Fibroblast of skin of left biceps (primary cell): ENCODE data around the gene BICDL2.

Experiments used
- DNase-seq, 2 experiments: peaks; one replicate each; pipeline ENCODE4 v3.0.0-alpha.2; 2013; ENCODE audit warnings: low read depth in 2 of 2

BICDL2 gene

DNA sequence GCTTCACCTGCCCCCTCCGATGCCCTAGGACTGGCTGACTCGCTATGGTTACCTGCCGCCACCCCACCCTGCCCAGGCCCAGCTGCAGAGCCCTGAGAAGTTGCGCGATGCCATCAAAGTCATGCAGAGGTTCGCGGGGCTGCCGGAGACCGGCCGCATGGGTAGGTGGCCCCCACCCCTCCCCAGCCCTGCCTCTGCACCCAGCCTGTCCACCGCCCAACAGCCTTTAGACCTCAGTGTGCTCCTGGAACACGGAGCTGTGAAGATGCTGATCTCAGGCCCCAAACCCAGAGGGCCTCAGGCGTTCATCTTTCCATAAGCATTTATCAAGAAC lies 10.6 kb upstream of the BICDL2 start:
- no peak for DNase-seq

DNA sequence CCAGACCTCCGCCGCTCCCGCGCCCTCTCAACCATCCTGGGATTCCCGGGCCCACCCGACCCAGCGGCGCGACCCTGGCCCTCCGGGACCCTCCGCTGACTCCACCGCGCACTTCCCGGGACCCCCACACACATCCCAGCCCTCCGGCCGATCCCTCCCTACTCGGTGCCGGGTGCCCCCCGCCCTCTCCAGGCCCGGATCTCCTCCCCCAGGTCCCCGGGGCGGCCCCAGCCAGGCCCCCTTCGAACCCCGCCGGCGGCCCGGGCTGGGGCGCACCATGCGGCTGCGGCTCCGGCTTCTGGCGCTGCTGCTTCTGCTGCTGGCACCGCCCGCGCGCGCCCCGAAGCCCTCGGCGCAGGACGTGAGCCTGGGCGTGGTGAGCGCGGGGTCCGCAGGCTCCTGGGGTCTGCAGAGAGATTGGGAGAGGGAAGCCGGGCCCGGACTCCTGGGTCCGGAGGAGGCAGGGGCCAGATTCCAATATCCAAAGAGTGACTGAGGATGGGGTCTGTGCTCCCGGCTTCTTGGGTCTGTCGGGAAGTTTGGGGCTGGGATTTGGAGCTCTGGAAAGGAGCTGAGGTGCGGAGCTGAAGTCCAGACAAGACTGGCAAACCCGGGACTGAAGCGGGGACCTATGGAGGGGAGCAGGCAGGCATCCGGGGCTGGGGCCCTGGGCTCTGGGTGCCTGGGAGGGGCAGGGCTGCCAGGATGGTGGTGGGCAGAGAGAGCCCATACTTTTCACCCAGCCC lies 10.1 kb upstream of the BICDL2 start:
- no peak for DNase-seq

DNA sequence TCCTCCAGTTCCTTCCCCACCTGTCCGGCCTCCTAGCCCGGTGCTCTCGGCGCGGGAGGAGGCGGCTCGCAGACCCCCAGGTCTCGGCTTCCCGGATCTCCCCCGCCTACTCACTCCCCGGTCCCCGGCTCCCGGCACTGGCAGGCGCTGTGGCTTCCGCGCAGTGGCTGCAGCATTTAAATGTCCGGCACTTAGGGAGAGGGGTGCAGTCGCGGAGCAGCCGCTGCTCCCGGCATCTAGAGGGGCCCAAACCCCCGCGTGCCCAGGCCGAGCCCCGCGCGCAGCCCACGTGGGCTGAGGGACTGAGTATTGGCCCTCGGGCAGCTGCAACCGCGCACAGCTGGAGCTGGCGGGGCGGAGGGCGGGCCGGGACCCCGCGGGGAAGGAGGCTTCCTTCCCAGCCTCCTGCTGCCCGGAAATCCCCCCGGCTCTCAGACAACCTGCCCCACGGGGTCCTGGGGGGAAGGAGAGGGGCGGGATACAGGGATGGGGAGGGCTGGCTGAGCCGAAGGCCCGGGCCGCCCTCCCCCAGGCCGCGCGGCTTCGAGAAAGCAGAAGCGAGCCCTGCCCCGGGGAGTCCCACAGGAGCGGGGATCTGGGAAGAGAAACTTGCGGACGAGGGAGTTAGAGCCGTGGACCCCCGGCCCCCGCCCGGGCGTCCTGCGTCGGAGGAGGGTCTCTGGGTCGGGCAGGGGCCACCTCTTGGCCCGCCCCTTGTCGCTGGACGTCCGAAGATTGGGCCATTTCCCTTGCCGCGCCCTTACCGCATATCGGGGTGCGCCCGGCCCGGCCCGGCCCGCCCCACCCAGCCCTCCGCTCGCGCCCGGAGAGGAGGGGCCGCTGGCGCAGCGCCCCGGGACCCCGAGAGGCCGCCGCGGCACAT lies 9.3 kb upstream of the BICDL2 start, which contains the start of gene MMP25:
TSS of gene MMP25 (plus strand) at position 804 of the 883 bp plus-strand sequence. CDS start 357 bp downstream, outside the sequence.
- DNase-seq, result no peak

DNA sequence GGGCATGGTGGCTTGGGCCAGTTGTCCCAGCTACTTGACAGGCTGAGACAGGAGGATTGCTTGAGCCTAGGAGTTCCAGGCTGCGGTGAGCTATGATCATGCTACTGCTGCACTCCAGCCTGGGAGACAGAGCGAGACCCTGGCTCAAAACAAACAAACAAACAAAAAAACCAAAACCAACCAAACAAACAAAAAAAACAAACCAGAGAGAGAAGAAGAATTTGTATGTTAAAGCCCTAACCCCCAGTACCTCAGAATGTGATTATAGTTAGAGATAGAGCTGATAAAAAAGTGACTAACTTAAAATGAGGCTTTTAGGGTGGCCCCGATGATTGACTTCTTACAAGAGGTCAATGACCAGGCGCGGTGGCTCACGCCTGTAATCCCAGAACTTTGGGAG lies 8.0 kb upstream of the BICDL2 start:
- no peak for DNase-seq

DNA sequence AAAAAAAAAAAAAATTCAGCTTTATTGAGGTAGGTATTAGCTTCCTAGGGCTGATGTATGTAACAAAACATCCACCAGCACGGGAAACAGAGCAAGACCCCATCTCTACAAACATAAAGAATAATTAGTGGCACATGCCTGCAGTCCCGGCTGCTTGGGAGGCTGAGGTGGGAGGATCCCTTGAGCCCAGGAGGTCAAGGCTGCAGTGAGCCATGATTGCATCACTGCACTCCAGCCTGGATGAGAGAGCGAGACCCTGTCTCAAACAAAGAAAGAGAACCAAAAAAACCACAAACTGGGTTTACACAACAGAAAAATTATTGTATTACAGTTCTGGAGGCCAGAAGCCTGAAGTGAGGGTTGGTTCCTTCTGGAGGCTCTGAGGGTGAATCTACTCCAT lies 5.6 kb upstream of the BICDL2 start:
- no peak for DNase-seq

DNA sequence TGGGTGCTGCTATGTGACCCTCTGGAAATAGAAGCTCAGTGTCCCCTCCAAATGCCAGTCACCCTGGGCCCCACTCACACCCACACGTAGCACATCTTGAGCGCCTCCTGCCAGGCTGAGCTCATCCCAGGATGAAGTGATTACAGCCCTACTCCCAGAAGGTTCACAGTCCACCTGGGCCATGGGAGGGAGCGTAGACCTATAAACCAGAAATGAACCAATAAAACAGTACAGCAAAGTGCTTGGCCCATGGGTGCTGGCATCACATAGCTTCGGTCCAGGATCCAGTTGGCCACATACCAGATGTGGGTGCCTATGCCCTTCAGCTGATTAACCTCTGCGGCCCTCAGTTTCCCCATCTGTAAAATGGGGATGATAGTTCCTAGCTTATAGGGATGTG lies 2.2 kb upstream of the BICDL2 start:
- no peak for DNase-seq

DNA sequence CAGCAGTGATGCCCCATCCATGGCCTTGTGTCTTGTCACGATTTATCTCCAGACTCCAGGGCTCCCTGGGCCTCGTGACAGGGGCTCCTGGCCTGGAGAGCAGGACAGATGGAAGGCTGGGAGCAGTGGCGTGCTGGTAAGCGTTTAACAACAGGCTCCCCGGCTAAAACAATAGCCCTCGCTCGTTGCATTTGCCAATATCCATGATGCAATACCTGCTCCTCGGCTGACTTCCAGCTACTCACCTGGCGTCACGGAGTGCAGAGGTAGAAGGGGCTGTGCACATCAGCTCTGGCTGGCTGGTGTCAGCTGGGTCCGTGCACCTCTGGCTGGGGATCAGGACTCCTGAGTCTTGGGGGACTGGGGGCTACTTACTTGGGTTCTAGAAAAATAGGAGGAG lies 1.5 kb upstream of the BICDL2 start:
- no peak for DNase-seq

DNA sequence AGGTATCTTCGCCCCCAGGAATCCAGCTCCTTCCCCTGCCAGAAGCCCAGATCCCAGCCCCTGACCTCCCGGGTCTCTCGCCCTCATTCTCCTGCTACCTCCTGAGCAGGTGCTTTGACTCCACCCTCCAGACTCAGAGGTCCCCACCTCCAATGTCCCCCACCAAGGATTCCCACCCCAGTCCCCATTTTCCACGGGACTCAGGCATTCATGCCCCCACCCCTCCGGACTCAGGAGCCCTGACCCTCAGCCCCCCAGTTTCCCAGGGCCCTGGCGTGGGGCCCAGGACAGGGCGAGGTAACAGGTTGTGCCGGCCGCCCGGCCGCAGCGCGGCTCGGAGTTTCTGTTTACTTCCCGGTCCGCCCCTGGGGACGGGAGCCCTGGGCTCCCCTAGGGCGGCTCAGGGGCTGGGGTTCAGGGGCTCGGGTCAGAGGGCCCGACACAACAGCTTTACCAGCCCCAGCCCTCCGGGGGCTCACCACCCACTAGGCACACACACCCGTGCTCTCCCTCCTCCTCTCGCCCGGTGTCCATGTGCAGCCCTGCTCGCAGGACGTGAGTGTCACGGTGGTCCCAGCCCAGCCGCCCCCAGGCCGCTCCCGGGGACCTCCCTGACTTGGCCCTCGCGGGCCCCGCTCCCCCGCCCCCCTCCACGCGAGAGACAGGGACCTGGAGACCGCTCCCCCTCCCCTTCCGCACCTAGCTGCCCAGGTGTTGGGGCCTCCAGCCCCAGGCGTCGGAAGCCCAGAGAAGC lies 595 bp downstream of the BICDL2 start:
- DNase-seq, result no peak

DNA sequence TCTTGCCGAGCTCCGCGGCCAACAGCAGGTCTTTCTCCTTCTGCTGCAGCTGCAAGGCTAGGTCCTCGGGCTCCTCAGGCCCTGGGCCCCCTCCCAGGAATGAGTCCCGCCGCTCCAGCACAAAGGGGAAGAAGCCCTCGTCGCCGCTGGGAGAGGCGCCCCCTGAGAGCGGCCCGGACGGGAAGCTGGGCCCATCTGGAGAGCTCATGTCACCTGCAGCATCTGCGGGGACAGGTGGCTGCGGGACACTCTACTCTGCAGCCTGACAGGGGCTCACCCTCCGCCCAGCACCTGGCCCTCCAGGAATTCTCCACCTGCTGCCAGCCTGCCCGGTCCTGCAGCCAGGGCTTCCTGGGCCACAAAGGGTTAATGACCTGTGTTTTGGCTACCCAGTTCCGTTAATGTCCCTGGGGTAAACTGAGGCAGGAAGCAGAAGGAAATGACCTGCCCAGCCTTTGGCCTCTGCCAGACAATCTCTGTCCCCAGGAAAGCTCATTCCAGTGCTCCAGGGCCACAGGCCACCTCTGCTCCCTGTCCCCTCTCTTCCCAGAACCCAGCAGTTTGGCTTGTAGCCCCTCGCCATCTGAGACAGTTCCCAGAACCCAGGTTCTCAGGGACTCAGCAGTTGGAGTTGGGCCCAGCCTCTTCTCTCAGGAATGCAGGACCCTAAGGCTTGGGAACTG lies 1.3 kb downstream of the BICDL2 start:
- DNase-seq, result no peak

DNA sequence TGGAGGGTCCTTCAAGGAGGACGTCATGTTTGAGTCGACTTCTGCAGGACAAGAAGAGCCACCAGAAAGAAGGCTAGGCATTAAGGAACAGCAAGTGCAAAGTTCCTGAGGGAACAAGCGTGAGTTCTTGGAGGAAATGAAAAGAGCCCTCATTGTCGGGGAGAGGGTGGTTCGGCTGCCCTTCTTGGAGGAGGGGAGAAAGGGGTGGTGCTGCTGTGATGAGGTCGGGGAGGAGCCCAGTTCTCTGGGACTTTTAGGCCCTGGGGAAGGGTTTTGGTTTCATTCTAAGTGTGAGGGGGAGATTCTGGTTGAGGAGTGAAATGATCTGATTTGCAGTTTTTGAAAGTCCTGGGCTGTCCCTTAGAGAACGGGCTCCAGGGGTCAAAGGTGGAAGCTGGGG lies 4.1 kb downstream of the BICDL2 start:
- DNase-seq, result no peak

DNA sequence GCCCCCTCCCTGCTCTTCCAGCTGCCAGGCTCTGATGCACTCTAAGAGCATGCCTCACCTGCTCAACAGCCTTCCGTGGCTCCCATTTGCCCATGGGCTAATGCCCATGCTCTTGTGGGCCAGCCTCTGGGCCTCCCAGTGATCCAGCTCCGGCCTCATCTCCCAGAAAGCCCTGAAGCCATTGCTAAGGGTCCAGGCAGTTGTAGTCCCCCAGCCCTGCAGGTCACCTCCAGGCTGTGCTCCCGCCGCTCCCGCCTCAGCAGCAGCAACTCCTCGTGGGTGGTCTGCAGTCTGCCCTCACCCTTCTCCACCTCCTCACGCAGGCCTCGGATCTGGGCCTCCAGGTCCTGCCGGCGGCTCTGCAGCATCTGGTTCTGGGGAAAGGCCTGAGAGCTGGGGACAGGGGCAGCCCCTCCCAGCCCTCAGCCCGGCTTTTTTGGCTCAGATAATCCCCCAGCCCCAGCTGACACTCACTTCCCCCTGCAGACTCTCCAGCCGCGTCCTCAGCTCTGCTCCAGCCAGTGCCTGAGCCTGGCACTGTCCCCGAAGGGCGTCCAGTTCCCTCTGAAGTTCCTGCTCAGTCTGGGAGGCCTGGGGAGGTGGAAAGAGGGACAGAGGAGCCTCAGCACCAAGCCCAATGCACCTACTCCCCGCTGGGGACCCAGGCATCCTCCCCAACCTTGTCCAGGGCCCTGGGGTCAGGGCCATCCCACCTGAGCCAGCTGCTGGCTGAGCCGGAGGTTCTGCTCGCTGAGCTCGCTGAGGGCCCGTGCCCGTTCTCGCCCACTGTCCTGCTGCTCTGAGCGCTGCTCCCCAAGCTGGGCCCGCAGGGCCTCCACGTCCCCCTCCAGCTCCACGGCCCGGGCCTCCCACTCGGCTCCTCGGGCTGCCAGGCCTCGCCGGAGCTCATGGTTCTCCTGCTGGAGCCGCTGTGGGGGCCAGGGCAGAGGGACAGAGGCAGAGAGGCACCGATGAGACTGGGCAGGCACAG lies 6.2 kb downstream of the BICDL2 start:
- DNase-seq, result no peak

DNA sequence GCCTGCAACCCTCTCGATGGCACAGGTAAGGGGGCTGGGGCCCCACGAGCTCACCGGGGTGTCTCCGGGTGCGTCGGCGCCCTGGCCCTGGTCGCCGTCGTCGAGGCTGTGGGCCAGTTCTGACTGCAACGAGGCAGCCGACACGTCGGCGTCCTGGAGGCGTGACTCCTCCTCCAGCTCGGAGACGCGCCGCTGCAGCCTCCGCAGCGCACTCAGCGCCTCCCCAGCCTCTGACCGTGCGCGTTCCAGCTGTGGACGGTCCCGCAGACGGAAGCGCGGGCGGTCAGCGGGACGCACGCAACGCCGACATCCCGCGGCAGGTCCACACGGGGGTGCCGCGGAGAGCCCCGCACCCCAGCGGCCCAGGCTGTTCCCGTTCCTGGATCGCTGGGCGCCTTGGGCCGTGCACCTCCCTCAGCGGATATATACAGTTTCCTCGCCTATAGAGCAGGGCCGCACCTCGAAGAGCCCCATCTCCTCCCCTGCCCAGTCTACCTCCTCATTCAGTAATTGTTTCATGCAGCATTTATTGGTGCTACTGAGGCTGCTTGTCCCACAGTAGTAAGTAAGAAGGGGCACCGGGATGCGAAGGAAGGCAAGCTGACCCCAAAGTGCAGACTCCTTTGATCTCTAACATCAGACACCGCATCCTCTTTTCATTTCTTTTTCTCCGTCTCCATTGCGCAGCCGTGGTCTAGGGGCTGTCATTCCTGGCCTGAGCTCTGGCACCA lies 7.1 kb downstream of the BICDL2 start:
- DNase-seq, result no peak

DNA sequence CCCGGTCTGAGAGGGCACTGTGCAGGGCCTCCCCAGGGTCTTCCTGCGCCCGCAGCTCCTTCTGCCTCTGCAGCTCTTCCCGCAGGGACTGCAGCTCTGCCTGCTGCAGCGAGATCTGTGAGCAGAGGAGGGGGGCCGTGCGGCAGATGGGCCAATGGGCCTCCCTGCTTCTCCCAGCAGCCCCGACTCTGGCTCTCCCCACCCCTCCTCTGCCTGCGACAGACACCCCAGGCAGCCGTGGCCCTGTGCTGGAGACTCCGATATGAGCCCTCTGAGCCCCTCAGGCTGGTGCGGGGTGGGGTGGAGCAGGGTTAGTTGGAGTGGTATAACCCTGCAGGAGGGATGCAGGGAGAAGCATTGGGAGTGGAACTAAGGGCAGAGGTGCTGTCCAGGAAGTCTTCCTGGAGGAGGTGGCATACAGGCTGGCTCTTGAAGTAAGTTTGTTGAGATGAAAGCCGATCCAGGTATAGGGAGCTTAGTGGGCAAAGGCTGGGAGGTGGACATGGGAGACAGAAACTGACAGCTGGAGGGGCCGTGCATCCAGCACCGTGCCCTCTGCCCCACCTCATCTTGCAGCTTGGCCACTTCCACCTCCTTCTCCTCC lies 7.9 kb downstream of the BICDL2 start:
- DNase-seq, result no peak

DNA sequence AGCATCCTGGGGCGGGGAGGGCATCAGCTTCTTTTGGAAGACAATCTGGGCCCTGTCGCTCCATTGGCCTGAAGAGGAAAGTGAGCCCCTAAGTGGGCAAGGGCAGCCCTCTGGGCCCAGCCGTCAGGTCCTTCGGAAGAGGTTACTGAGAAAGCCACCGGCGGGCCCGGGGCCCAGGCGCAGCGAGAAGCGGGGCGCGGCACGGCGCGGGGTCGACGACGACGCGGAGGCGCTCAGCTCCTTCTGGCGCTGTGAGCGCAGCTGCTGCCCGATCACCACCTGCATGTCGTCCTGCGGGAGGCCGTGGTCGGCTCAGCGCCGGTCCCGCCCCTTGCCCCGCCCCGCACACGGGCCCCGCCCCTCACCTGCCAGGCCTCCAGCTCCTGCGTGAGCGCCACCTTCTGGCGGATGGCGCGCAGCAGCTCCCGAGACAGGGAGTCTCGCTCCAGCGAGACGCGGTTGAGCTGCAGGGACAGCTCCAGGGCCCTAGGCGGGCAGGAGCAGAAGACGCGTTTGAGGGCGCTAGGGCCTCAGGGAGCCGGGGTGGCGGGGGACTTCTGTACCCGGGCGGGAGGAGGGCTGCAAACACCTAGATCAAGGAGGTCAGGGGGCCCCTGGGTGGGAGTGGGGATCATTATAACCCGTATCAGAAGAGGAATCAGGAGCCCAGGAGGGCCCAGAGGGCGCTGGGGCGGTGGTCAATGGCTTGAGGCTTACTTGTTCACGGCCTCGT lies 8.6 kb downstream of the BICDL2 start:
- DNase-seq, result no peak

DNA sequence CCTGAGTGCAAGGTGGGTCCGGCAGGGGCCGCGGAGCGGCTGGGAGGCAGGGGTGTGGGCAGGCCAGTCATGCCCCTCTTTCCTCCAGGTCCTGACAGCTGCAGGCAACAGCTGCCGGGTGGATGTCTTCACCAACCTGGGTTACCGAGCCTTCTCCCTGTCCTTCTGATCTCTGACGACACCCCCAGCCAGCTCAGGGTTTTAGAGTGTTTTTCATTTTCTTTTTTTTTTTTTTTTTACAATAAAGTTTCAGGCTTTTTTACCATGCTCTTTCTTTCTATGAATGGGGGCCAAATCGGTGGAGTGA lies 9.3 kb downstream of the BICDL2 start:
- no peak for DNase-seq

DNA sequence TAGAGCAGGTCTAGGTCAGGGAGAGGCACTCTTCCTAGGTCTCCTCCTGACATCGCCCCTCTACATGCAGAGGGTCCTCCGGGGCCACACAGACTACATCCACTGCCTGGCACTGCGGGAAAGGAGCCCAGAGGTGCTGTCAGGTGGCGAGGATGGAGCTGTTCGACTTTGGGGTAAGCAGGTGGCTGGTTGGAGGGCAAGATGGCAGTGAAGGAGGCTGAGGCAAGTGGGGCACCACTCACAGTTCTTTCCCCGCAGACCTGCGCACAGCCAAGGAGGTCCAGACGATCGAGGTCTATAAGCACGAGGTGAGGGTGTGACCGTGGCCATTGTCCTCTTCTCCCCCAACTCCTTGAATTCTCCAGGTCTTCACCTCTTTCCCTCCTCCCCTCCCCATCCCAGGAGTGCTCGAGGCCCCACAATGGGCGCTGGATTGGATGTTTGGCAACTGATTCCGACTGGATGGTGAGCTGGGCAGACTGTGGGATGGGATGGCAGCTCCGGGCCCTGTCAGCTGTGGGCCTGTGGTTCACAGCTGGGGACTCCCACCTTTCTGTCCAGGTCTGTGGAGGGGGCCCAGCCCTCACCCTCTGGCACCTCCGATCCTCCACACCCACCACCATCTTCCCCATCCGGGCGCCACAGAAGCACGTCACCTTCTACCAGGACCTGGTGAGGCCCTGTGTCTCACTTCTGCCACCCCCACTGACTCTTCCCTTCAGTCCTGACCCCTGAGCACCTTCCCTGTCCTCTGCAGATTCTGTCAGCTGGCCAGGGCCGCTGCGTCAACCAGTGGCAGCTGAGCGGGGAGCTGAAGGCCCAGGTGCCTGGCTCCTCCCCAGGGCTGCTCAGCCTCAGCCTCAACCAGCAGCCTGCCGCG lies 9.9 kb downstream of the BICDL2 start:
- no peak for DNase-seq

DNA sequence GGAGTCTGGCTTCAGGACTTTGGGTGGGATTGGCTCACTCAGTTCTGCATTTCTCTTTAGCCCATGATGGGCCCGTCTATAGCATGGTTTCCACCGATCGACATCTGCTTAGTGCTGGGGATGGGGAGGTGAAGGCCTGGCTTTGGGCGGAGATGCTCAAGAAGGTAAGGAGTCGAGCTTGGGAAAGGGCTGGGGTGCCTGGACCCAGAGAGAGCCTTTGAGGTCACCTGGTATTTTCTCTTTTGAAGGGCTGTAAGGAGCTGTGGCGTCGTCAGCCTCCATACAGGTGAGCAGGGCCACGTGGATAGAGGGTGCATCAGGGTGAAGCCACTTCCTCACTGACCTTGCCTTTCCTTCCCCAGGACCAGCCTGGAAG lies 10.8 kb downstream of the BICDL2 start:
- DNase-seq, result no peak
